Measurements from ENCODE around the gene PACS1. TPM values are rescaled to one million over a fixed set of nuclear protein-coding genes. Genes with fewer than 3 reads are reported as not detected.
"Not testable (repeated sequence)": the region's sequence is repeated elsewhere in the genome, so short reads cannot be mapped to it uniquely, and the experiment has no call there.

Gene PACS1
- total RNA-seq: 118 and 121 TPM in 2 replicates

DNA sequence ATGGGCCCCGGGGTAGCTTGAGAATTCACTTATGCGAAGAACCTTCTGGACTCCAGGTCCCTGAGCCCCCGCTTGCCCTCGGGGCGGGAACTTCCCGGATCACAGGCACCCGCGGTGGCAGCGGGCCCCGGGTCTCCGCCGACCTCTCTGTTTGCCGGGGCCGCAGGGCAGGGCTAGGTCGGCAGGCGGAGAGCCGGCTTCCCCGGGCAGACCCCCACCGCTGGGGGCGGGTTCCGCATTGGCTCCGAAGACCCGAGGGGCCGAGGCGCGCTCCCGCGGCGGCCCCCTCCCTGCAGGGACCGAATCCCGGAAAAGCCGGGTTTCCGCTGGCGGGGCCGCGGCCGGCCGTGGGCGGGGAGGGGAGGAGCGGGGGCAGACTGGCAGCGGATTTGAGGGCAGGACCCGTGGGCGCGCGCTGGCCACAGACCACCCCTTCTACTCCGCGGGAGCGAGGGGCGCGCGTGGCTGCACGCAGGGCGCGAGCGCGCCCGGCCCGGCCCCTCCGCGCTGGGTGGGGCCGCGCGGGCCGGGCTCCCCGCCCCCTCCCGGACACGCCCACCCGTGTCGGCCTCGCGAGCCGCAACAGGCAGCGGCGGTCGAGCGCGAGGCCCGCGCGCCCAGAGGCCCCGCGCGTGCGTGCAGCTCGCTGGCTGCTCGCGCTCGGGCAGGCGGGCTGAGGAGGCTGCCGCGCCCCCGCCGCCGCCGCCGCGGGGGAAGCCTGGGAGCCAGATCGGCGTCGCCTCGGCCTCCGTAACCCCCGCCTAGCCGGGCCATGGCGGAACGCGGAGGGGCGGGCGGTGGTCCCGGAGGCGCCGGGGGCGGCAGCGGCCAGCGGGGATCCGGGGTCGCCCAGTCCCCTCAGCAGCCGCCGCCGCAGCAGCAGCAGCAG, at the start of gene PACS1:
PACS1 (plus strand) TSS at position 558 of the 889 bp plus-strand sequence; CDS start at position 773, 215 bp downstream.
- H3K27me3 Mint-ChIP-seq: no peaks in the 10 kb centered on the region
- peak within 1 kb of the TSS; percentile 95 for H3K27ac Mint-ChIP-seq
- ChIA-PET POLR2A (interaction anchor here (0.6 to 6.8 kb wide), 13 partner anchors 11 to 70 kb away, joined by 3 to 59 read pairs (median 7); partner anchors contain the start of gene SF3B2), CTCF (interaction anchor here (0.9 to 3.2 kb wide), 9 partner anchors 10 to 152 kb away, joined by 3 to 59 read pairs (median 4); no protein-coding TSS in a partner anchor)
- H3K9me3 Mint-ChIP-seq: no peaks in the 10 kb centered on the region
- peak; percentile 82 for DNase-seq
- TF ChIP-seq, protein P1, sequence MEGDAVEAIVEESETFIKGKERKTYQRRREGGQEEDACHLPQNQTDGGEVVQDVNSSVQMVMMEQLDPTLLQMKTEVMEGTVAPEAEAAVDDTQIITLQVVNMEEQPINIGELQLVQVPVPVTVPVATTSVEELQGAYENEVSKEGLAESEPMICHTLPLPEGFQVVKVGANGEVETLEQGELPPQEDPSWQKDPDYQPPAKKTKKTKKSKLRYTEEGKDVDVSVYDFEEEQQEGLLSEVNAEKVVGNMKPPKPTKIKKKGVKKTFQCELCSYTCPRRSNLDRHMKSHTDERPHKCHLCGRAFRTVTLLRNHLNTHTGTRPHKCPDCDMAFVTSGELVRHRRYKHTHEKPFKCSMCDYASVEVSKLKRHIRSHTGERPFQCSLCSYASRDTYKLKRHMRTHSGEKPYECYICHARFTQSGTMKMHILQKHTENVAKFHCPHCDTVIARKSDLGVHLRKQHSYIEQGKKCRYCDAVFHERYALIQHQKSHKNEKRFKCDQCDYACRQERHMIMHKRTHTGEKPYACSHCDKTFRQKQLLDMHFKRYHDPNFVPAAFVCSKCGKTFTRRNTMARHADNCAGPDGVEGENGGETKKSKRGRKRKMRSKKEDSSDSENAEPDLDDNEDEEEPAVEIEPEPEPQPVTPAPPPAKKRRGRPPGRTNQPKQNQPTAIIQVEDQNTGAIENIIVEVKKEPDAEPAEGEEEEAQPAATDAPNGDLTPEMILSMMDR (IDR thresholded peaks at IDR 0.05): no peak
- H3K4me3 Mint-ChIP-seq: peak within 1 kb of the TSS; percentile 92
- ATAC-seq (ENCODE audit: low read depth): peak; percentile 75
- H3K4me1 Mint-ChIP-seq: peaks cover 66% of the 10 kb centered on the region
- H3K36me3 Mint-ChIP-seq (ENCODE audit: low read depth): peaks cover 69% of the 10 kb centered on the region
- intact Hi-C loops (cut with micrococcal nuclease): loop anchor here (1.0 to 2.0 kb wide), 6 partner anchors 11 to 188 kb away; partner anchors contain the start of gene SF3B2

GRCh38 chr11:66020618-66021357, 49.3 kb upstream of the PACS1 start:
- TF ChIP-seq, protein P1 (IDR thresholded peaks at IDR 0.05): no peak
- no peak overlapping the region for H3K27ac Mint-ChIP-seq
- DNase-seq (no peak), ATAC-seq (ENCODE audit: low read depth) (no peak)
- H3K4me1 Mint-ChIP-seq: peaks cover 4% of the 10 kb centered on the region
- POLR2A ChIA-PET: no interaction called here
- H3K27me3 Mint-ChIP-seq: peaks cover 8% of the 10 kb centered on the region
- CTCF ChIA-PET: no interaction called here
- no peaks in the 10 kb centered on the region for H3K9me3 Mint-ChIP-seq
- no peak overlapping the region for H3K4me3 Mint-ChIP-seq
- intact Hi-C loops (cut with micrococcal nuclease): no loop called here
- no peaks in the 10 kb centered on the region for H3K36me3 Mint-ChIP-seq (ENCODE audit: low read depth)

DNA sequence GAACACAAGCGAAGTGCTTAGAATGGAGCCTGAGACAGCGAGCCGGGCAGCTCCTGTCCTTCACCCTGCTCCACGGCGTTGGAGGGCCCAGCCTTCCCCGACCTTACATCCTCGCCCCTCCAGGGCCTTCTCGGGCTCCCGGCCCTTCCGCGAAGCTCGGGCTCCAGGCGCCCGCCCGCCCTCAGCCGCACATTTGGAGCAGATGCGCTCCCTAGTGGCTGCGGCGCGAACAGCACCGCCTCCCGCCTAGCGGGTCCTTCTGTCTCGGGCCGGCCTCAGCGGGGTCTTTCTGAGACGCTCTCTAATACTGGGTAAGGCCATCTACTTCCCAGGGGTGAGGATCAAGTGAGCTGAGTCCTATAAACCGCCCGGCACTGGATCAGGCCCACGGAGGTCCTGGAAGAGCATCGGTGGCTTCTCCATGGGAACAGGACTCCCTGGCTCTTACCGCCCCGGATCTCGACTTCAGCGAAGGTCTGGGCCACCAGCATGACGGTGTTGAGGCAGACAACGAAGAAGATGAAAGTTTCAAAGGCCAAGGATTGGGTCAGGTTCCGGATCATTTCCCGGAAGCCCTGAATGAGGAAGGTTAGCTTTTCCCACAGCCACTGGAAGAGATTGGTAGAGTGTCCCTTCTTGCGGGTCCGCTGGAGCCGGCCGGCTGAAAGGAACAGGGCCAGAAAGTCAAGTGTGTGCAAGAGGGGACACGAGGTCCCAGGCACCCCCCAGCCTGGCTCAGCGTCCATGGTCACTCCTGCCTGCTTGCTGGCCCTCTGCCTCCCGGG, 47.5 kb upstream of the PACS1 start:
- H3K27ac Mint-ChIP-seq: no peak overlapping the region
- H3K4me3 Mint-ChIP-seq: peak overlapping the region; percentile 24
- H3K9me3 Mint-ChIP-seq: no peaks in the 10 kb centered on the region
- TF ChIP-seq, protein P1 (IDR thresholded peaks at IDR 0.05): peak; percentile 25
- no peaks in the 10 kb centered on the region for H3K36me3 Mint-ChIP-seq (ENCODE audit: low read depth)
- DNase-seq: peak; percentile 82
- peaks cover 4% of the 10 kb centered on the region for H3K4me1 Mint-ChIP-seq
- ATAC-seq (ENCODE audit: low read depth): peak; percentile 98
- H3K27me3 Mint-ChIP-seq: peaks cover 8% of the 10 kb centered on the region
- CTCF ChIA-PET: interaction anchor here (0.6 to 2.2 kb wide), 19 partner anchors 9 to 302 kb away, joined by 3 to 14 read pairs (median 4); partner anchors contain the start of genes BANF1, CCDC85B, EIF1AD and FIBP
- POLR2A ChIA-PET: interaction anchor here (0.6 to 1.4 kb wide), 7 partner anchors 9 to 841 kb away, joined by 3 to 20 read pairs (median 5); partner anchors contain the start of genes BANF1, CAPN1, EIF1AD and SF3B2
- intact Hi-C loops (cut with micrococcal nuclease): loop anchor here (1.0 to 2.0 kb wide), 4 partner anchors 15 to 112 kb away; partner anchors contain the start of genes BANF1 and EIF1AD

GRCh38 chr11:66023186-66023440, 47.0 kb upstream of the PACS1 start:
- not testable (repeated sequence) for H3K27ac Mint-ChIP-seq; H3K27me3 Mint-ChIP-seq; ATAC-seq (ENCODE audit: low read depth); H3K36me3 Mint-ChIP-seq (ENCODE audit: low read depth); H3K9me3 Mint-ChIP-seq; H3K4me1 Mint-ChIP-seq; DNase-seq; H3K4me3 Mint-ChIP-seq
- ChIA-PET CTCF (interaction anchor here (1.2 to 2.2 kb wide), 11 partner anchors 9 to 244 kb away, joined by 3 to 14 read pairs (median 6); partner anchors contain the start of genes BANF1, CCDC85B and EIF1AD), POLR2A (interaction anchor here (0.6 to 1.0 kb wide), 4 partner anchors 17 to 349 kb away, joined by 3 to 20 read pairs (median 4); partner anchors contain the start of gene SF3B2)
- intact Hi-C loops (cut with micrococcal nuclease): loop anchor here (2.0 kb wide), 2 partner anchors 20 to 34 kb away; partner anchors contain the start of genes BANF1 and EIF1AD

DNA sequence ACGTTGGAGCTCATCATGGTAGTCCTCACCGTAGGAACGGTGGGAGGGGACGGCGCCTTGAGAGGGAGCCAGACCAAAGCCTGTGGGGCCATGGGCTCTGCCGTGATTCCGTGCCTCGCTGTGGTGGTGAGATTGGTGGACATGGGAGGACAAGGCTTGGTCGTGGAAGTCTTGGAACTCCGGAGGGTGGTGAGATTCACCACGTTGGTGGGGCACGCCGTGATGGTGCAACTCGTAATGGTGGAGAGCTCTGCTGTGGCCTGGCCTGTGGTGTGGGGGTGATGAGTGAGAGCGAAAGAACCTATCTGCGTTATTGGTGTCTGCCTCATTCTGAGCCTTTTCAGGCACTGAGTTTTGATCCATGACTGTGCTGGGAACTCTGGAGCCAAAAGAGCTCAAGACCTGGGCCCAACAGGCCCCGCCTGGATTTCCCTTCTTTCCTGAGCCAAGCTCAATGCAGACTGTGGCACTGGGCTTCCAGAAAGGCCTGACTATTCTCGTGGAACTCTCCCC, 44.0 kb upstream of the PACS1 start, which contains the start of gene CATSPER1:
CATSPER1 (minus strand) TSS at position 463 of the 513 bp plus-strand sequence; CDS start at position 363, 100 bp downstream.
- ATAC-seq (ENCODE audit: low read depth): no peak
- intact Hi-C loops (cut with micrococcal nuclease): no loop called here
- peaks cover 4% of the 10 kb centered on the region for H3K4me1 Mint-ChIP-seq
- peaks cover 8% of the 10 kb centered on the region for H3K27me3 Mint-ChIP-seq
- H3K36me3 Mint-ChIP-seq (ENCODE audit: low read depth): no peaks in the 10 kb centered on the region
- DNase-seq: no peak
- H3K4me3 Mint-ChIP-seq: no peak within 1 kb of the TSS
- H3K9me3 Mint-ChIP-seq: no peaks in the 10 kb centered on the region
- TF ChIP-seq, protein P1 (IDR thresholded peaks at IDR 0.05): no peak
- POLR2A ChIA-PET: no interaction called here
- CTCF ChIA-PET: no interaction called here
- H3K27ac Mint-ChIP-seq: no peak within 1 kb of the TSS

Data from activated B cell treated with CpG ODN at 0.5 μM for 24 hours (primary cell).